ENCODE results near the gene ZNF740. TPM values are rescaled to one million over a fixed set of nuclear protein-coding genes. Genes with fewer than 3 reads are reported as not detected.

The ZNF740 gene
- polyA plus RNA-seq, 1 donor (not counting 4 experiments of a cell fraction or from before 2014, with no cell fraction given): 11.8 TPM

DNA sequence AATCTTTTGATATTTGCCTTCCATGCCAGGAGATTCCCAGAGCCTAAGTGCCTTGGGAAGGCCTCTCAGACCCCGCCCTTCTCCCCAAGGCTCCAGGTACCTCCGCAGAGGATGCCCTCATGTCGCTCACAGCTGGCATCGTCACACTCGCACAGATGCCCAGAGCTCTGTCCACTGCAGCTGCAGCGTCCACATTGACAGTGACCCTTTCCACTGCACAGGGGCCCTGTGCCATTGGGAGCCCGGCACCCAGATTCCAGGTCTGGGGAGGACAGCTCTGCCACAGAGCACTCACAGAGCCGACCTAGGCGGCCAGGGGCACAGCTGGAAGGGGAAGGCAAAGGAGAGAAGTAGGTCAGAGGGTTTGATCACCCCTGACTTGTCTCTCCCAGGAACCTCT is 12.5 kb downstream of the ZNF740 start:
- no peak for FAIRE-seq
- H3K4me1 ChIP-seq (ENCODE audit: control insufficient read depth, extremely low read depth, insufficient read depth, low read length): peaks cover 2% of the 10 kb centered on the region
- H3K36me3 ChIP-seq (ENCODE audit: control insufficient read depth in 2 of 2, extremely low read depth in 1 of 2, insufficient read depth in 2 of 2, low read length in 2 of 2): peaks cover 5 to 7% of the 10 kb centered on the region in 2 experiments
- H3K9me3 ChIP-seq (ENCODE audit: control insufficient read depth, low read depth, low read length): no peaks in the 10 kb centered on the region
- no peaks in the 10 kb centered on the region for H4K20me1 ChIP-seq (ENCODE audit: control insufficient read depth, extremely low read depth, insufficient read depth, low read length)
- dilution Hi-C loops (cut with MboI; ENCODE audit: extremely low pct_ligation_motif_present, low sequenced_read_pairs): no loop called here
- H3K9ac ChIP-seq (ENCODE audit: control insufficient read depth, extremely low read depth, insufficient read depth, low read length): no peak overlapping the region
- no peaks in the 10 kb centered on the region for H3K9me1 ChIP-seq (ENCODE audit: control insufficient read depth, extremely low read depth, insufficient read depth, low read length)
- TF ChIP-seq, protein P1, sequence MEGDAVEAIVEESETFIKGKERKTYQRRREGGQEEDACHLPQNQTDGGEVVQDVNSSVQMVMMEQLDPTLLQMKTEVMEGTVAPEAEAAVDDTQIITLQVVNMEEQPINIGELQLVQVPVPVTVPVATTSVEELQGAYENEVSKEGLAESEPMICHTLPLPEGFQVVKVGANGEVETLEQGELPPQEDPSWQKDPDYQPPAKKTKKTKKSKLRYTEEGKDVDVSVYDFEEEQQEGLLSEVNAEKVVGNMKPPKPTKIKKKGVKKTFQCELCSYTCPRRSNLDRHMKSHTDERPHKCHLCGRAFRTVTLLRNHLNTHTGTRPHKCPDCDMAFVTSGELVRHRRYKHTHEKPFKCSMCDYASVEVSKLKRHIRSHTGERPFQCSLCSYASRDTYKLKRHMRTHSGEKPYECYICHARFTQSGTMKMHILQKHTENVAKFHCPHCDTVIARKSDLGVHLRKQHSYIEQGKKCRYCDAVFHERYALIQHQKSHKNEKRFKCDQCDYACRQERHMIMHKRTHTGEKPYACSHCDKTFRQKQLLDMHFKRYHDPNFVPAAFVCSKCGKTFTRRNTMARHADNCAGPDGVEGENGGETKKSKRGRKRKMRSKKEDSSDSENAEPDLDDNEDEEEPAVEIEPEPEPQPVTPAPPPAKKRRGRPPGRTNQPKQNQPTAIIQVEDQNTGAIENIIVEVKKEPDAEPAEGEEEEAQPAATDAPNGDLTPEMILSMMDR (optimal IDR thresholded peaks at IDR 0.05 in 1 of 3, IDR thresholded peaks at IDR 0.05 in 1 of 3, conservative IDR thresholded peaks at IDR 0.05 in 1 of 3; ENCODE audit: extremely low read depth in 1 of 3, insufficient read depth in 2 of 3, low read length in 3 of 3): no peak
- TF ChIP-seq EZH2 (IDR thresholded peaks at IDR 0.05; ENCODE audit: low read length): no peak
- no peaks in the 10 kb centered on the region for H3K79me2 ChIP-seq (ENCODE audit: control insufficient read depth, insufficient read depth, low read length)
- no peak overlapping the region for H2AFZ ChIP-seq (ENCODE audit: control insufficient read depth, low read length)
- no peak overlapping the region for H3K27ac ChIP-seq (ENCODE audit: control insufficient read depth, insufficient read depth, low read length)
- no peak overlapping the region for H3K4me3 ChIP-seq (ENCODE audit: control insufficient read depth in 2 of 3, extremely low read depth in 1 of 3, insufficient read depth in 2 of 3, low read depth in 1 of 3, low read length in 3 of 3)
- no peak for DNase-seq (ENCODE audit: low read depth, low spot score)
- H3K4me2 ChIP-seq (ENCODE audit: control insufficient read depth, extremely low read depth, insufficient read depth, low read depth, low read length): no peak overlapping the region
- H3K27me3 ChIP-seq (ENCODE audit: control insufficient read depth, extremely low read depth, insufficient read depth, low read length): no peaks in the 10 kb centered on the region

DNA sequence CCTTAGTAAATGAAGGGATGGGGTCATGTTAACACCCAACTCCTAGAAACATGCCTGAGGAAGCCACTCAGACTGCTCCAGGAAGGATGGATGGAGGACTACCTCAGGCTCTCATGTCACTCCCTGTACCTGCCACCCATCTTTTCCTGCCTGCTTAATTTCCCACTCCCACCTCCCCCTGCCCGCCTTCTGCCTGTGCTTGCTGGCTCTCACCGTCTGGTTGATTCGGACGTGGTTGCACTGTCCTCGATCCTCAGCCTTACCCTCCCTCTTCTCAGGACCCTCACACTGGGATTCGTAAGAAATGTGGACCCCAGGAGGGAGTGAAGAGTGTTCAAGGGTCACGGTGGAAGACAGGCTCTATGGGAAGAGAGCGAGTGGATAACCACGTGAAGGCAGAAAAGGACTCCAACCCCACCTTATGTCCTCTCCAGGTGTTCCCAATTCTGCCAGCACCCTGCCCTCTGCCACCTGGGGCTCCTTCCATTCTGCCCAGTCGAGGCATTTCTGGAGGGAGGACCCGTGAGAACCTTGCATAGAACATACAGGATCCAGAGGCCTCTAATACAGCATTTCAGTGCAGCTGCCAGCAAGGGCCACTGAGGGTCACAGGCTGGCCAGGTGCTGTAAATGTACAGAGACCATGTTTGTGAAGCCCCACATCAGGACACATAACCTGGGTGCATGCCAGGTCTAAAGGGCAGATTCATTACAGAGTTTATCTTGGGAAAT is 13.6 kb downstream of the ZNF740 start:
- Histone ChIP-seq H3K9me1 (ENCODE audit: control insufficient read depth, extremely low read depth, insufficient read depth, low read length) (no peaks in the 10 kb centered on the region), H3K4me2 (ENCODE audit: control insufficient read depth, extremely low read depth, insufficient read depth, low read depth, low read length) (no peak overlapping the region), H3K4me3 (ENCODE audit: control insufficient read depth in 2 of 3, extremely low read depth in 1 of 3, insufficient read depth in 2 of 3, low read depth in 1 of 3, low read length in 3 of 3) (no peak overlapping the region), H3K36me3 (ENCODE audit: control insufficient read depth in 2 of 2, extremely low read depth in 1 of 2, insufficient read depth in 2 of 2, low read length in 2 of 2) (peaks cover 0 to 3% of the 10 kb centered on the region in 2 experiments), H3K9me3 (ENCODE audit: control insufficient read depth, low read depth, low read length) (no peaks in the 10 kb centered on the region), H3K4me1 (ENCODE audit: control insufficient read depth, extremely low read depth, insufficient read depth, low read length) (peaks cover 2% of the 10 kb centered on the region), H3K27me3 (ENCODE audit: control insufficient read depth, extremely low read depth, insufficient read depth, low read length) (no peaks in the 10 kb centered on the region), H3K9ac (ENCODE audit: control insufficient read depth, extremely low read depth, insufficient read depth, low read length) (no peak overlapping the region), H4K20me1 (ENCODE audit: control insufficient read depth, extremely low read depth, insufficient read depth, low read length) (no peaks in the 10 kb centered on the region), H2AFZ (ENCODE audit: control insufficient read depth, low read length) (no peak overlapping the region), H3K27ac (ENCODE audit: control insufficient read depth, insufficient read depth, low read length) (no peak overlapping the region), H3K79me2 (ENCODE audit: control insufficient read depth, insufficient read depth, low read length) (no peaks in the 10 kb centered on the region)
- dilution Hi-C loops (cut with MboI; ENCODE audit: extremely low pct_ligation_motif_present, low sequenced_read_pairs): no loop called here
- TF ChIP-seq, protein P1 (optimal IDR thresholded peaks at IDR 0.05 in 1 of 3, IDR thresholded peaks at IDR 0.05 in 1 of 3, conservative IDR thresholded peaks at IDR 0.05 in 1 of 3; ENCODE audit: extremely low read depth in 1 of 3, insufficient read depth in 2 of 3, low read length in 3 of 3): no peak
- TF ChIP-seq EZH2 (IDR thresholded peaks at IDR 0.05; ENCODE audit: low read length): no peak
- DNase-seq (ENCODE audit: low read depth, low spot score) (no peak), FAIRE-seq (no peak)
